Endodermal cell (in vitro differentiated cells): ENCODE data around the gene SF3B5. TPM values are rescaled to one million over a fixed set of nuclear protein-coding genes. Genes with fewer than 3 reads are reported as not detected.

Experiments
- DNase-seq: peaks from one replicate; pipeline ENCODE4 v3.0.0-alpha.2; 2017
- H3K27ac ChIP-seq: 2 replicates; pipeline ENCODE4 v1.5.1; 2013; ENCODE audit warnings: mild to moderate bottlenecking, low read depth, low read length, moderate library complexity
- H3K27me3 ChIP-seq: 2 replicates; pipeline ENCODE4 v1.6.1; 2013; ENCODE audit warnings: mild to moderate bottlenecking, low read length, moderate library complexity; ENCODE audit not compliant: insufficient read depth, control insufficient read depth, poor library complexity, severe bottlenecking
- H3K36me3 ChIP-seq: 2 replicates; pipeline ENCODE4 v1.7.0; 2013; ENCODE audit warnings: mild to moderate bottlenecking, low read length, moderate library complexity; ENCODE audit not compliant: control insufficient read depth, insufficient read depth
- H3K4me1 ChIP-seq: one replicate; pipeline ENCODE4 v1.7.0; 2013; ENCODE audit warnings: low read length; ENCODE audit not compliant: control insufficient read depth, insufficient read depth
- H3K4me3 ChIP-seq: 2 replicates; pipeline ENCODE4 v1.5.1; 2013; ENCODE audit warnings: mild to moderate bottlenecking, low read length, moderate library complexity
- H3K9ac ChIP-seq: 2 replicates; pipeline ENCODE4 v1.6.1; 2013; ENCODE audit warnings: mild to moderate bottlenecking, low read length, moderate library complexity; ENCODE audit not compliant: poor library complexity, severe bottlenecking; ENCODE audit errors: extremely low read depth
- H3K9me3 ChIP-seq: 2 replicates; pipeline ENCODE4 v1.6.1; 2013; ENCODE audit warnings: mild to moderate bottlenecking, low read length, moderate library complexity; ENCODE audit not compliant: control insufficient read depth
- H3K27ac Mint-ChIP-seq: 2 replicates; pipeline ENCODE4 v1.8.0; 2020; ENCODE audit warnings: mixed read lengths
- H3K27me3 Mint-ChIP-seq: 2 replicates; pipeline ENCODE4 v1.8.0; 2021; ENCODE audit warnings: mild to moderate bottlenecking, mixed read lengths; ENCODE audit not compliant: insufficient read depth
- H3K36me3 Mint-ChIP-seq: 2 replicates; pipeline ENCODE4 v1.8.0; 2020; ENCODE audit warnings: low read depth, mixed read lengths
- H3K4me1 Mint-ChIP-seq: 2 replicates; pipeline ENCODE4 v1.8.0; 2020; ENCODE audit warnings: mixed read lengths
- H3K4me3 Mint-ChIP-seq: 2 replicates; pipeline ENCODE4 v1.8.0; 2020; ENCODE audit warnings: mild to moderate bottlenecking, moderate library complexity, mixed read lengths
- H3K9me3 Mint-ChIP-seq: 2 replicates; pipeline ENCODE4 v1.8.0; 2020; ENCODE audit warnings: mild to moderate bottlenecking, mixed read lengths
- WGBS, 2 experiments: methylation state at CpG; one replicate each; pipeline versions ENCODE4 v1.1.5 to v1.1.7; 2013; ENCODE audit warnings: missing lambda C conversion rate in 2 of 2, mixed read lengths in 1 of 2; ENCODE audit not compliant: insufficient coverage in 1 of 2, insufficient read length in 1 of 2; 5-methylcytosine and 5-hydroxymethylcytosine counted together
- total RNA-seq, 2 donors: library from RNA; stranded (reverse); fragmentation: NEBNext Ultra II Directional in 1 of 2; extraction: Animal tissue kit (Norgen Biotek cat#: 25700) in 1 of 2; gene quantifications; 2 replicates in 1 of 2; 3 replicates in 1 of 2; pipeline ENCODE4 v1.2.1, GENCODE V29; 2021
- TF ChIP-seq, protein P1 (sequence below): fragments of 200-600 bp; sonication (generic); conservative IDR thresholded peaks from 2 replicates; pipeline ENCODE4 v1.5.0; 2021; ENCODE audit warnings: antibody characterized with exemption, mild to moderate bottlenecking

The SF3B5 gene
- total RNA-seq, 2 donors from 2014 or later, result 124 to 138 TPM

DNA sequence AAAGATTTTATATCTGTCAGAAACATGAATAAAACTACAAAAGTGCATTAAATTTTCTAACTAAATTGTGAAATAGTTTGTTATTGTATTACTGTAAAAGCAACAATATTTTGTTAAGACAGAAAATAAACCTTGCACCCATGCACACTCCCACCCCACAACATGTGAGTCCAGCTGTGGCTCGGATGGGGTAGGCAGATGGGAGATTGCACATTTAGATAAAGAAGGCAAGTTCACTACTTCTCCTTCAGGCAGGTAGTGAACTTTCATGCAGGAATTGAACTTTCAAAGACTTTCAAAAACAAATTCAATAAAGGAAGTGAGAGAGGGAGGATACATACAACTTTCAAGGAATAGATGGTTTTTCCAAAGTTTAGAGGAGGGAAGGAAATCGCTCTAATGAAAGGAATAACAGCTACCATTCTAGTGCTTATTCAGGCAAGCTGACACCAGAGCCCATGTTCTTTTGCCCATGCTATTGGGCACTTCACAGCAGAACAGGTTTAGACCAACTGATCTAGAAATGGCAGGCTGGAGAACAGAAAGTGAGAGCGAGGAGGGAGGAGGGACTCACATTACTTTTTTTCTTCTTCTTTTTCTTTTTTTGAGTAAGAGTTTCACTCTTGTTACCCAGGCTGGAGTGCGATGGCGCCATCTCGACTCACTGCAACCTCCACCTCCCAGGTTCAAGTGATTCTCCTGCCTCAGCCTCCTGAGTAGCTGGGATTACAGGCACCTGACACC lies 28.5 kb downstream of the SF3B5 start:
- Mint-ChIP-seq H3K27ac (no peak overlapping the region), H3K27me3 (peaks cover 92% of the 10 kb centered on the region), H3K4me1 (peaks cover 11% of the 10 kb centered on the region), H3K4me3 (no peak overlapping the region), H3K36me3 (no peaks in the 10 kb centered on the region), H3K9me3 (no peaks in the 10 kb centered on the region)
- H3K27ac ChIP-seq, result no peak overlapping the region
- no peak overlapping the region for H3K9ac ChIP-seq
- DNase-seq, result no peak
- no peak overlapping the region for H3K4me3 ChIP-seq
- H3K27me3 ChIP-seq, result peaks cover 88% of the 10 kb centered on the region
- no peaks in the 10 kb centered on the region for H3K9me3 ChIP-seq
- TF ChIP-seq, protein P1, sequence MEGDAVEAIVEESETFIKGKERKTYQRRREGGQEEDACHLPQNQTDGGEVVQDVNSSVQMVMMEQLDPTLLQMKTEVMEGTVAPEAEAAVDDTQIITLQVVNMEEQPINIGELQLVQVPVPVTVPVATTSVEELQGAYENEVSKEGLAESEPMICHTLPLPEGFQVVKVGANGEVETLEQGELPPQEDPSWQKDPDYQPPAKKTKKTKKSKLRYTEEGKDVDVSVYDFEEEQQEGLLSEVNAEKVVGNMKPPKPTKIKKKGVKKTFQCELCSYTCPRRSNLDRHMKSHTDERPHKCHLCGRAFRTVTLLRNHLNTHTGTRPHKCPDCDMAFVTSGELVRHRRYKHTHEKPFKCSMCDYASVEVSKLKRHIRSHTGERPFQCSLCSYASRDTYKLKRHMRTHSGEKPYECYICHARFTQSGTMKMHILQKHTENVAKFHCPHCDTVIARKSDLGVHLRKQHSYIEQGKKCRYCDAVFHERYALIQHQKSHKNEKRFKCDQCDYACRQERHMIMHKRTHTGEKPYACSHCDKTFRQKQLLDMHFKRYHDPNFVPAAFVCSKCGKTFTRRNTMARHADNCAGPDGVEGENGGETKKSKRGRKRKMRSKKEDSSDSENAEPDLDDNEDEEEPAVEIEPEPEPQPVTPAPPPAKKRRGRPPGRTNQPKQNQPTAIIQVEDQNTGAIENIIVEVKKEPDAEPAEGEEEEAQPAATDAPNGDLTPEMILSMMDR, result no peak
- WGBS, 2 experiments, result 86 to 100% methylated on average over 1 to 6 of the region's 6 CpGs
- H3K4me1 ChIP-seq, result no peaks in the 10 kb centered on the region
- no peaks in the 10 kb centered on the region for H3K36me3 ChIP-seq

DNA sequence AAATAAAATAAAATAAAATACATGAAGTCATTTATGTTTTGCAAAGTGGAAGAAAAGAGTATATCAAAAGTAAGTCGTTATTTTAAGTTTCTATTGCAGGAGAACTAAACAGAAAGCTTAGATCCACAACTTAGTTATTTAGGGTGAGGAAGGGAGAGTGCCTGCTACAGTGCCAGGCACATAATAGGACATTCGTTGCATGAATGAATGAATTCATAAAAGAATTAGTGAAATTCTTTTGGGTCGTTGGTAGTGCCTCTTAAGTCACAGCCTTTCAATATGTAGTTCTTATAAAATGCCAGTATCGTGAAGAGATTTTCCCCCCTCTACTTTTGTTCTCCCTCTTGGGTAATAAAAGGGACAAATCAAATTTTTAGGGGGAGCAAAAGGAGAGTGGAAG lies 29.1 kb downstream of the SF3B5 start:
- no peak overlapping the region for H3K4me3 Mint-ChIP-seq
- H3K36me3 Mint-ChIP-seq, result no peaks in the 10 kb centered on the region
- 71 to 80% methylated on average over 1 to 4 of the region's 4 CpGs for WGBS, 2 experiments
- DNase-seq, result no peak
- H3K4me1 Mint-ChIP-seq, result peaks cover 11% of the 10 kb centered on the region
- no peak overlapping the region for H3K9ac ChIP-seq
- H3K27ac Mint-ChIP-seq, result no peak overlapping the region
- H3K27ac ChIP-seq, result no peak overlapping the region
- TF ChIP-seq, protein P1, result no peak
- H3K9me3 Mint-ChIP-seq, result no peaks in the 10 kb centered on the region
- no peak overlapping the region for H3K4me3 ChIP-seq
- H3K4me1 ChIP-seq, result no peaks in the 10 kb centered on the region
- H3K9me3 ChIP-seq, result no peaks in the 10 kb centered on the region
- peaks cover 88% of the 10 kb centered on the region for H3K27me3 ChIP-seq
- H3K36me3 ChIP-seq, result no peaks in the 10 kb centered on the region
- H3K27me3 Mint-ChIP-seq, result peaks cover 93% of the 10 kb centered on the region

DNA sequence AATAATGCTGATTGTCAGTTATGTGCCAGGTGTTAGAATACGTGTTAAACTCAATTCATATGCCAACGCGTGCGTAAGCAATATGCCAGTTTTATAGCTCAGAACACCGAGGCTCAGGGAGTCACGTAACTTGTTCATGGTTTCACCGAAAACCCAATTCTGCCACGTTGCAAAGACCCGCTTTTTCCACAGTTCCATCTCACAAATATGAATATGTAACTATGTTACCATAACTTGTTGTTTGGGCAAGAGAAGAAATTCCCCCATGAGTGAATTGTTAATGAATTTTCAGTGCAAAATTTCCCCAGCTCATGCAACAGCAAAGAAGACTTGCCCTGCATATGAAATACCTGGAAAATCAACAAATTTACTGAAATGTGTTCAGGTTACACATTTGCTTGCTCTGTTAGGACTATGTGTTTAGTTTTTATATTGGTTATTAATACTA lies 30.1 kb downstream of the SF3B5 start:
- no peaks in the 10 kb centered on the region for H3K4me1 ChIP-seq
- H3K9ac ChIP-seq, result no peak overlapping the region
- TF ChIP-seq, protein P1, result no peak
- 54 to 56% methylated on average over 7 to 9 of the region's 9 CpGs for WGBS, 2 experiments
- no peak overlapping the region for H3K27ac ChIP-seq
- H3K27me3 Mint-ChIP-seq, result peaks cover 93% of the 10 kb centered on the region
- H3K36me3 ChIP-seq, result no peaks in the 10 kb centered on the region
- H3K4me1 Mint-ChIP-seq, result peaks cover 11% of the 10 kb centered on the region
- peak overlapping the region; percentile 83 for H3K4me3 ChIP-seq
- H3K4me3 Mint-ChIP-seq, result peak overlapping the region; percentile 65
- DNase-seq, result no peak
- no peaks in the 10 kb centered on the region for H3K9me3 ChIP-seq
- H3K27ac Mint-ChIP-seq, result no peak overlapping the region
- peaks cover 88% of the 10 kb centered on the region for H3K27me3 ChIP-seq
- no peaks in the 10 kb centered on the region for H3K36me3 Mint-ChIP-seq
- no peaks in the 10 kb centered on the region for H3K9me3 Mint-ChIP-seq
